ENCODE data around the gene YTHDF1. TPM values are rescaled to one million over a fixed set of nuclear protein-coding genes. Genes with fewer than 3 reads are reported as not detected.

Gene YTHDF1
- total and polyA plus RNA-seq, 2 donors (not counting 1 experiment from before 2014, with no cell fraction given): 25.3 to 40.5 TPM

- WGBS (ENCODE audit: insufficient coverage): 1% methylated on average over 74 of the region's 74 CpGs
- CTCF ChIA-PET: interaction anchor here (0.8 kb wide), 1 partner anchor 16 kb away, joined by 5 read pairs; no protein-coding TSS in a partner anchor
- Histone ChIP-seq H3K27ac (ENCODE audit: low read length in 2 of 2) (no peak overlapping the region), H3K4me1 (ENCODE audit: control insufficient read depth in 2 of 2, insufficient read depth in 2 of 2, low read length in 2 of 2) (peaks cover 26 to 52% of the 10 kb centered on the region in 2 donors), H3K4me2 (replicated peaks; ENCODE audit: low read depth, low read length, poor library complexity, severe bottlenecking) (peak overlapping the region; percentile 96), H3K4me3 (ENCODE audit: control extremely low read depth in 1 of 5, extremely low read depth in 1 of 5, insufficient read depth in 1 of 5, low read depth in 2 of 5, low read length in 4 of 5) (peak overlapping the region in 4 of 5 experiments; percentile 24 to 65 (median 42)), H2AFZ (ENCODE audit: insufficient read depth, low read depth, low read length, poor library complexity, severe bottlenecking) (peak overlapping the region; percentile 69), H3K27me3 (replicated peaks in 1 of 4; ENCODE audit: control extremely low read depth in 1 of 4, control insufficient read depth in 3 of 4, insufficient read depth in 4 of 4, low read length in 3 of 4) (peaks cover 0 to 71% (median 31%) of the 10 kb centered on the region in 4 experiments), H3K9ac (ENCODE audit: low read length) (peak overlapping the region; percentile 61), H3K79me2 (ENCODE audit: control insufficient read depth, insufficient read depth, low read length) (no peaks in the 10 kb centered on the region), H3K9me3 (ENCODE audit: control extremely low read depth in 1 of 3, control insufficient read depth in 2 of 3, insufficient read depth in 1 of 3, low read length in 2 of 3) (peaks cover 0 to 5% (median 0%) of the 10 kb centered on the region in 3 donors), H4K20me1 (ENCODE audit: control insufficient read depth, insufficient read depth, low read length, poor library complexity, severe bottlenecking) (no peaks in the 10 kb centered on the region), H3K36me3 (replicated peaks in 1 of 2; ENCODE audit: control extremely low read depth in 1 of 2, control insufficient read depth in 1 of 2, extremely low read depth in 1 of 2, insufficient read depth in 2 of 2, low read length in 1 of 2) (no peaks in the 10 kb centered on the region)
- Mint-ChIP-seq H3K27ac (no peak overlapping the region), H3K4me3 (peak overlapping the region; percentile 77), H3K4me1 (peaks cover 16% of the 10 kb centered on the region), H3K9me3 (ENCODE audit: insufficient read depth) (no peaks in the 10 kb centered on the region), H3K27me3 (peaks cover 19% of the 10 kb centered on the region)
- TF ChIP-seq EZH2 (IDR thresholded peaks at IDR 0.05; ENCODE audit: borderline replicate concordance, insufficient read depth, low read depth, low read length, poor library complexity, severe bottlenecking) (no peak), CTCF (IDR thresholded peaks at IDR 0.05) (peak; percentile 69)
- intact Hi-C loops (cut with micrococcal nuclease): loop anchor here (1.0 kb wide), 1 partner anchor 37 kb away; the partner anchor contains the start of gene YTHDF1
- peak; percentile 83 for DNase-seq
- ATAC-seq (ENCODE audit: low read depth): peak; percentile 77
- POLR2A ChIA-PET: no interaction called here
Measured at GRCh38 chr20:63178889-63179686, 36.8 kb downstream of the YTHDF1 start.

GRCh38 chr20:63178446-63178820, 37.5 kb downstream of the YTHDF1 start:
- intact Hi-C loops (cut with micrococcal nuclease): no loop called here
- no peak overlapping the region for H3K27ac Mint-ChIP-seq
- peaks cover 0 to 77% (median 34%) of the 10 kb centered on the region in 4 experiments for H3K27me3 ChIP-seq (replicated peaks in 1 of 4; ENCODE audit: control extremely low read depth in 1 of 4, control insufficient read depth in 3 of 4, insufficient read depth in 4 of 4, low read length in 3 of 4)
- ATAC-seq (ENCODE audit: low read depth) (no peak), DNase-seq (peak; percentile 40)
- no peaks in the 10 kb centered on the region for H3K36me3 ChIP-seq (replicated peaks in 1 of 2; ENCODE audit: control extremely low read depth in 1 of 2, control insufficient read depth in 1 of 2, extremely low read depth in 1 of 2, insufficient read depth in 2 of 2, low read length in 1 of 2)
- POLR2A ChIA-PET: interaction anchor here (0.6 kb wide), 1 partner anchor 230 kb away, joined by 5 read pairs; no protein-coding TSS in a partner anchor
- no peak overlapping the region for H3K4me3 Mint-ChIP-seq
- H3K4me1 ChIP-seq (ENCODE audit: control insufficient read depth in 2 of 2, insufficient read depth in 2 of 2, low read length in 2 of 2): peaks cover 26 to 52% of the 10 kb centered on the region in 2 donors
- no peaks in the 10 kb centered on the region for H3K79me2 ChIP-seq (ENCODE audit: control insufficient read depth, insufficient read depth, low read length)
- CTCF ChIA-PET: no interaction called here
- no peak overlapping the region for H3K9ac ChIP-seq (ENCODE audit: low read length)
- no peaks in the 10 kb centered on the region for H3K9me3 Mint-ChIP-seq (ENCODE audit: insufficient read depth)
- peaks cover 0 to 5% (median 0%) of the 10 kb centered on the region in 3 donors for H3K9me3 ChIP-seq (ENCODE audit: control extremely low read depth in 1 of 3, control insufficient read depth in 2 of 3, insufficient read depth in 1 of 3, low read length in 2 of 3)
- peak overlapping the region; percentile 96 for H3K4me2 ChIP-seq (replicated peaks; ENCODE audit: low read depth, low read length, poor library complexity, severe bottlenecking)
- H4K20me1 ChIP-seq (ENCODE audit: control insufficient read depth, insufficient read depth, low read length, poor library complexity, severe bottlenecking): no peaks in the 10 kb centered on the region
- peaks cover 13% of the 10 kb centered on the region for H3K27me3 Mint-ChIP-seq
- H3K4me1 Mint-ChIP-seq: peaks cover 16% of the 10 kb centered on the region
- H2AFZ ChIP-seq (ENCODE audit: insufficient read depth, low read depth, low read length, poor library complexity, severe bottlenecking): no peak overlapping the region
- WGBS (ENCODE audit: insufficient coverage): 3% methylated on average over 49 of the region's 49 CpGs
- no peak overlapping the region for H3K27ac ChIP-seq (ENCODE audit: low read length in 2 of 2)
- TF ChIP-seq CTCF (IDR thresholded peaks at IDR 0.05) (no peak), EZH2 (IDR thresholded peaks at IDR 0.05; ENCODE audit: borderline replicate concordance, insufficient read depth, low read depth, low read length, poor library complexity, severe bottlenecking) (no peak)
- H3K4me3 ChIP-seq (ENCODE audit: control extremely low read depth in 1 of 5, extremely low read depth in 1 of 5, insufficient read depth in 1 of 5, low read depth in 2 of 5, low read length in 4 of 5): no peak overlapping the region
